ENCODE data around the gene PLA2G4D. TPM values are rescaled to one million over a fixed set of nuclear protein-coding genes. Genes with fewer than 3 reads are reported as not detected.

The PLA2G4D gene
- total RNA-seq, 1 experiment from 2014 or later = 0.34 TPM

GRCh38 chr15:42084465-42085235, 9.7 kb downstream of the PLA2G4D start:
- peaks cover 0 to 10% of the 10 kb centered on the region in 2 experiments; a peak in 1 of 4 replicates for H3K4me1 ChIP-seq (ENCODE audit: control insufficient read depth in 1 of 2, insufficient read depth in 2 of 2, low read length in 2 of 2)
- no peak for DNase-seq (ENCODE audit: low read depth, low spot score)
- H2AFZ ChIP-seq (ENCODE audit: low read depth, low read length, poor library complexity, severe bottlenecking) = peak overlapping the region; percentile 52
- ChIA-PET CTCF (interaction anchor here (0.7 to 3.1 kb wide), 20 partner anchors 9 to 311 kb away, joined by 3 to 24 read pairs (median 4); partner anchors contain the start of genes EHD4, MAPKBP1, PLA2G4D and PLA2G4F), RAD21 (ENCODE audit: low non-redundant PET in 1 of 2, low total read pairs in 2 of 2, uncharacterized antibody in 2 of 2, unreplicated experiment in 2 of 2) (interaction anchor here (0.6 to 1.0 kb wide), 4 partner anchors 50 to 439 kb away, joined by 3 to 4 read pairs (median 4); no protein-coding TSS in a partner anchor), POLR2A (no interaction called here)
- H3K9ac ChIP-seq (ENCODE audit: low read length) = no peak overlapping the region
- BruUV-seq (replicated peaks) = no TSS peak
- no peak overlapping the region for H3K4me3 ChIP-seq (replicated peaks in 1 of 2; ENCODE audit: low read depth in 1 of 2, low read length in 2 of 2)
- H3K79me2 ChIP-seq (ENCODE audit: insufficient read depth, low read length) = no peaks in the 10 kb centered on the region
- H4K20me1 ChIP-seq (ENCODE audit: insufficient read depth) = no peaks in the 10 kb centered on the region
- H3K36me3 ChIP-seq (ENCODE audit: control insufficient read depth in 1 of 2, insufficient read depth in 2 of 2, low read length in 2 of 2) = no peaks in the 10 kb centered on the region
- TF ChIP-seq CEBPB (IDR thresholded peaks at IDR 0.05; ENCODE audit: low read depth) (no peak), ATF3 (IDR thresholded peaks at IDR 0.05) (no peak), POLR2A (IDR thresholded peaks at IDR 0.05; ENCODE audit: borderline replicate concordance, extremely low read depth, insufficient read depth, insufficient read length) (no peak), CTCF (IDR thresholded peaks at IDR 0.05 in 2 of 3, conservative IDR thresholded peaks at IDR 0.05 in 1 of 3; ENCODE audit: borderline replicate concordance in 1 of 3, insufficient read depth in 1 of 3, low read depth in 2 of 3, low read length in 2 of 3) (peak; percentile 74 to 90 (median 86)), EGR1 (IDR thresholded peaks at IDR 0.05; ENCODE audit: low read depth) (no peak), EZH2 (IDR thresholded peaks at IDR 0.05) (no peak), FOSL1 (IDR thresholded peaks at IDR 0.05; ENCODE audit: low read depth) (no peak), RAD21 (IDR thresholded peaks at IDR 0.05; ENCODE audit: low read depth) (peak; percentile 82), SRF (IDR thresholded peaks at IDR 0.05; ENCODE audit: low read depth) (no peak)
- intact Hi-C loops (cut with micrococcal nuclease) = loop anchor here (1.0 to 5.0 kb wide), 2 partner anchors 95 to 388 kb away; no protein-coding TSS in a partner anchor
- H3K4me2 ChIP-seq (ENCODE audit: low read length) = peak overlapping the region; percentile 24
- H3K9me2 ChIP-seq (ENCODE audit: insufficient read depth) = no peaks in the 10 kb centered on the region
- no peaks in the 10 kb centered on the region for H3K9me3 ChIP-seq (ENCODE audit: control insufficient read depth in 1 of 2, insufficient read depth in 1 of 2, low read depth in 1 of 2, low read length in 2 of 2)
- peak; percentile 96 for ATAC-seq
- H3K27ac ChIP-seq (ENCODE audit: low read depth, low read length) = no peak overlapping the region
- no peaks in the 10 kb centered on the region for H3K27me3 ChIP-seq (ENCODE audit: insufficient read depth, low read length)
